H1 (cell line): Measurements from ENCODE around the gene SEC62. TPM values are rescaled to one million over a fixed set of nuclear protein-coding genes. Genes with fewer than 3 reads are reported as not detected.

Experiments used
- ASH2L ChIP-seq: fragments of 200-600, 300-600 bp; sonication (generic); IDR thresholded peaks from one replicate; pipeline ENCODE4 v1.7.1; 2017; ENCODE audit warnings: low read length
- CBX5 ChIP-seq: fragments of 300-800, 300-1000 bp; sonication (generic); IDR thresholded peaks from 2 replicates; pipeline ENCODE4 v1.7.1; 2016; ENCODE audit warnings: antibody characterized with exemption, low read length, low read depth
- CHD2 ChIP-seq: IDR thresholded peaks from 2 replicates; pipeline ENCODE4 v1.6.1; 2012; ENCODE audit warnings: low read length, improper control_type of control experiment
- CTBP2 ChIP-seq: IDR thresholded peaks from 2 replicates; pipeline ENCODE4 v1.7.0; 2011; ENCODE audit warnings: borderline replicate concordance, mild to moderate bottlenecking, moderate library complexity, mixed read lengths, low read length; ENCODE audit not compliant: insufficient read depth, insufficient read length
- EZH2 ChIP-seq: fragments of 200-600 bp; sonication (generic); IDR thresholded peaks from 2 replicates; pipeline ENCODE4 v1.7.1; 2012; ENCODE audit warnings: low read depth, mild to moderate bottlenecking, moderate library complexity, low read length, inconsistent platforms; ENCODE audit not compliant: severe bottlenecking
- GABPA ChIP-seq: IDR thresholded peaks from 2 replicates; pipeline ENCODE4 v1.6.1; 2011; ENCODE audit warnings: mild to moderate bottlenecking, low read length, moderate library complexity, borderline replicate concordance; ENCODE audit not compliant: insufficient read depth
- GTF2F1 ChIP-seq: IDR thresholded peaks from 2 replicates; pipeline ENCODE4 v1.6.1; 2012; ENCODE audit warnings: low read depth, low read length, improper control_type of control experiment, borderline replicate concordance
- KDM4A ChIP-seq: IDR thresholded peaks from one replicate; pipeline ENCODE4 v1.7.1; 2012; ENCODE audit warnings: low read depth, mild to moderate bottlenecking, moderate library complexity, low read length, inconsistent platforms; ENCODE audit not compliant: severe bottlenecking
- MAFK ChIP-seq: IDR thresholded peaks from 2 replicates; pipeline ENCODE4 v1.6.1; 2012; ENCODE audit warnings: low read depth, mild to moderate bottlenecking, improper control_type of control experiment, low read length
- RBBP5 ChIP-seq: IDR thresholded peaks from 2 replicates; pipeline ENCODE4 v1.7.1; 2012; ENCODE audit warnings: low read depth, mild to moderate bottlenecking, inconsistent platforms, low read length, moderate library complexity, borderline replicate concordance
- SAP30 ChIP-seq: fragments of 300-600 bp; sonication (generic); IDR thresholded peaks from 2 replicates; pipeline ENCODE4 v1.7.1; 2012; ENCODE audit warnings: low read length, moderate library complexity, mild to moderate bottlenecking, inconsistent platforms; ENCODE audit not compliant: insufficient read depth, insufficient replicate concordance
- SIN3A ChIP-seq, 2 experiments: IDR thresholded peaks in 1 of 2; conservative IDR thresholded peaks in 1 of 2; 2 replicates each; pipeline ENCODE4 v1.6.1; 2011 to 2012; ENCODE audit warnings: low read length in 2 of 2, improper control_type of control experiment in 1 of 2, low read depth in 1 of 2, mild to moderate bottlenecking in 1 of 2
- SIX5 ChIP-seq: IDR thresholded peaks from 2 replicates; pipeline ENCODE4 v1.6.1; 2011; ENCODE audit warnings: mild to moderate bottlenecking, low read depth, low read length
- SP2 ChIP-seq: IDR thresholded peaks from 2 replicates; pipeline ENCODE4 v1.6.1; 2012; ENCODE audit warnings: mild to moderate bottlenecking, low read length, inconsistent platforms
- SRF ChIP-seq: IDR thresholded peaks from 2 replicates; pipeline ENCODE4 v1.6.1; 2011; ENCODE audit warnings: mild to moderate bottlenecking, low read depth, low read length, moderate library complexity
- TBP ChIP-seq: IDR thresholded peaks from 2 replicates; pipeline ENCODE4 v1.6.1; 2011; ENCODE audit warnings: low read depth, low read length, improper control_type of control experiment
- TCF12 ChIP-seq: IDR thresholded peaks from 2 replicates; pipeline ENCODE4 v1.6.1; 2011; ENCODE audit warnings: low read depth, mild to moderate bottlenecking, low read length
- TEAD4 ChIP-seq: IDR thresholded peaks from 2 replicates; pipeline ENCODE4 v1.6.1; 2012; ENCODE audit warnings: low read depth, low read length, inconsistent platforms, mixed read lengths
- polyA plus RNA-seq, 7 experiments: library from polyadenylated mRNA; depleted of rRNA in 3 of 7; stranded (reverse) in 5 of 7; unstranded in 2 of 7; fragments of >200 nt in 5 of 7; fragments of 200-250 nt in 2 of 7; gene quantifications; 1 replicate in 5 of 7; 2 replicates in 1 of 7; 4 replicates in 1 of 7; pipeline versions ENCODE4 v1.2.1 to v1.2.3, GENCODE V29; 2011 to 2013; ENCODE audit warnings: missing spikeins in 2 of 7, mixed read lengths in 2 of 7
- total RNA-seq: library from RNA; stranded (reverse); fragmentation: NEBNext Ultra II Directional; extraction: Animal tissue kit (Norgen Biotek cat#: 25700); gene quantifications from 2 replicates; pipeline ENCODE4 v1.2.1, GENCODE V29; 2021
- TF ChIP-seq, protein P1 (sequence below), 3 experiments: IDR thresholded peaks; 1 replicate in 2 of 3; 2 replicates in 1 of 3; pipeline versions ENCODE4 v1.5.1 to v1.6.1; 2011; ENCODE audit warnings: low read length in 3 of 3, mild to moderate bottlenecking in 3 of 3, inconsistent platforms in 2 of 3, low read depth in 1 of 3, moderate library complexity in 1 of 3; ENCODE audit not compliant: insufficient read depth in 1 of 3; ENCODE audit errors: control extremely low read depth in 1 of 3
- TF ChIP-seq, protein P2 (sequence below): IDR thresholded peaks from 2 replicates; pipeline ENCODE4 v1.6.1; 2012; ENCODE audit warnings: low read length, inconsistent platforms

Gene SEC62
- total and polyA plus RNA-seq, 2 of the 8 experiments (the other 6 are each of a cell fraction or from before 2014, with no cell fraction given): 67.8 to 113 TPM

DNA sequence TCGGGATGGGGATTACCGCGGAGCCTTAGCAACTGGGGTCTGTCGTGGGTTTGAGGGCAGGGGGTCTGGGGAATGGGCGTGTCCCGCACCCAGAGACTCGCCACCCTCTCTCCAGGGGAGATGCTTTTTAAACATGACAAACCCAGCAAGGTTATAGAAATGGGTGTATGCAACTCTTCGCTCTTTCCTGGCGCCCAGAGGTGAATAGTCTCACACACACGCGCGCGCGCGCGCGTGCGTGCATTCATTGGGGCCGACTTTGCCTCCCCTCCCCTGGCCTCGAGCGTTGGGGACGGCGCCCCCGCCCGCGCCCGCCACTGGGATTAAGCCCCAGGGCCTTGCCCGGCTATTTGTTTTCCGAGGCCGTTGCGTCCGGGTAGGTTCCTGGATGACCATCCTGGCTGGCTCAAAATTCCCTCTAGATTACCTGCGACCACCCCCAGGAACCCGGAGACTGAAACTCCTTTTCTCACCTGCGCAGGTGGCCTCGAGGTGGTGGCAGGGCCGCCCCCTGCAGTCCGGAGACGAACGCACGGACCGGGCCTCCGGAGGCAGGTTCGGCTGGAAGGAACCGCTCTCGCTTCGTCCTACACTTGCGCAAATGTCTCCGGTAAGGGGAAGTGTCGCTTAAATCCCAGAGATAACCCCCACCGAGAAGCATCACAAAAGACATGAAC, 72.0 kb downstream of the SEC62 start (continued):
- TF ChIP-seq, protein P1, sequence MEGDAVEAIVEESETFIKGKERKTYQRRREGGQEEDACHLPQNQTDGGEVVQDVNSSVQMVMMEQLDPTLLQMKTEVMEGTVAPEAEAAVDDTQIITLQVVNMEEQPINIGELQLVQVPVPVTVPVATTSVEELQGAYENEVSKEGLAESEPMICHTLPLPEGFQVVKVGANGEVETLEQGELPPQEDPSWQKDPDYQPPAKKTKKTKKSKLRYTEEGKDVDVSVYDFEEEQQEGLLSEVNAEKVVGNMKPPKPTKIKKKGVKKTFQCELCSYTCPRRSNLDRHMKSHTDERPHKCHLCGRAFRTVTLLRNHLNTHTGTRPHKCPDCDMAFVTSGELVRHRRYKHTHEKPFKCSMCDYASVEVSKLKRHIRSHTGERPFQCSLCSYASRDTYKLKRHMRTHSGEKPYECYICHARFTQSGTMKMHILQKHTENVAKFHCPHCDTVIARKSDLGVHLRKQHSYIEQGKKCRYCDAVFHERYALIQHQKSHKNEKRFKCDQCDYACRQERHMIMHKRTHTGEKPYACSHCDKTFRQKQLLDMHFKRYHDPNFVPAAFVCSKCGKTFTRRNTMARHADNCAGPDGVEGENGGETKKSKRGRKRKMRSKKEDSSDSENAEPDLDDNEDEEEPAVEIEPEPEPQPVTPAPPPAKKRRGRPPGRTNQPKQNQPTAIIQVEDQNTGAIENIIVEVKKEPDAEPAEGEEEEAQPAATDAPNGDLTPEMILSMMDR (IDR thresholded peaks at IDR 0.05; ENCODE audit: control extremely low read depth in 1 of 3, insufficient read depth in 1 of 3, low read depth in 1 of 3, low read length in 3 of 3): peak; percentile 37 to 49 (median 41)
- no peak for TF ChIP-seq CTBP2
- no peak for TF ChIP-seq EZH2
- no peak for TF ChIP-seq SIX5
- TF ChIP-seq SAP30: no peak
- no peak for TF ChIP-seq TCF12
- no peak for TF ChIP-seq GTF2F1
- no peak for TF ChIP-seq SP2
- peak; percentile 59 for TF ChIP-seq KDM4A
- no peak for TF ChIP-seq MAFK
- no peak for TF ChIP-seq CHD2
- no peak for TF ChIP-seq GABPA
- peak in 1 of 2 experiments; percentile 38; a peak in 1 of 4 replicates for TF ChIP-seq SIN3A (conservative IDR thresholded peaks at IDR 0.05 in 1 of 2, IDR thresholded peaks at IDR 0.05 in 1 of 2; ENCODE audit: low read depth in 1 of 2, low read length in 2 of 2)
- TF ChIP-seq TBP: peak; percentile 84
- no peak for TF ChIP-seq TEAD4
- no peak for TF ChIP-seq SRF
- TF ChIP-seq RBBP5: no peak; the same call in 1 of the 2 replicates
- TF ChIP-seq CBX5: no peak
- TF ChIP-seq, protein P2, sequence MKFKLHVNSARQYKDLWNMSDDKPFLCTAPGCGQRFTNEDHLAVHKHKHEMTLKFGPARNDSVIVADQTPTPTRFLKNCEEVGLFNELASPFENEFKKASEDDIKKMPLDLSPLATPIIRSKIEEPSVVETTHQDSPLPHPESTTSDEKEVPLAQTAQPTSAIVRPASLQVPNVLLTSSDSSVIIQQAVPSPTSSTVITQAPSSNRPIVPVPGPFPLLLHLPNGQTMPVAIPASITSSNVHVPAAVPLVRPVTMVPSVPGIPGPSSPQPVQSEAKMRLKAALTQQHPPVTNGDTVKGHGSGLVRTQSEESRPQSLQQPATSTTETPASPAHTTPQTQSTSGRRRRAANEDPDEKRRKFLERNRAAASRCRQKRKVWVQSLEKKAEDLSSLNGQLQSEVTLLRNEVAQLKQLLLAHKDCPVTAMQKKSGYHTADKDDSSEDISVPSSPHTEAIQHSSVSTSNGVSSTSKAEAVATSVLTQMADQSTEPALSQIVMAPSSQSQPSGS: no peak
- TF ChIP-seq ASH2L: peak; percentile 77
